ENCODE measurements around the gene HMGB1.

Gene HMGB1

GRCh38 chr13:30413842-30414241 lies 51.9 kb downstream of the HMGB1 start:
- no peak overlapping the region for H3K4me3 ChIP-seq (ENCODE audit: low read depth, low read length)
- H3K27me3 ChIP-seq (ENCODE audit: control insufficient read depth, insufficient read depth, low read length): peaks cover 13% of the 10 kb centered on the region
- no peak overlapping the region for H3K9ac ChIP-seq (ENCODE audit: low read depth, low read length)
- H3K4me1 ChIP-seq (ENCODE audit: control insufficient read depth, insufficient read depth, low read length): peaks cover 5% of the 10 kb centered on the region; the same call in 1 of the 2 replicates
- H3K9me3 ChIP-seq (ENCODE audit: control insufficient read depth, insufficient read depth, low read length): no peaks in the 10 kb centered on the region
- H3K27ac ChIP-seq (ENCODE audit: low read depth, low read length): no peak overlapping the region
- H3K36me3 ChIP-seq (ENCODE audit: control insufficient read depth, insufficient read depth, low read length): no peaks in the 10 kb centered on the region

- H3K9ac ChIP-seq (ENCODE audit: low read depth, low read length): no peak overlapping the region
- peaks cover 8% of the 10 kb centered on the region; the same call in 1 of the 2 replicates for H3K4me1 ChIP-seq (ENCODE audit: control insufficient read depth, insufficient read depth, low read length)
- no peak overlapping the region for H3K27ac ChIP-seq (ENCODE audit: low read depth, low read length)
- H3K27me3 ChIP-seq (ENCODE audit: control insufficient read depth, insufficient read depth, low read length): peaks cover 16% of the 10 kb centered on the region
- no peak overlapping the region for H3K4me3 ChIP-seq (ENCODE audit: low read depth, low read length)
- H3K9me3 ChIP-seq (ENCODE audit: control insufficient read depth, insufficient read depth, low read length): no peaks in the 10 kb centered on the region
- H3K36me3 ChIP-seq (ENCODE audit: control insufficient read depth, insufficient read depth, low read length): no peaks in the 10 kb centered on the region
Observed at GRCh38 chr13:30412346-30412745, 53.4 kb downstream of the HMGB1 start.

- H3K9me3 ChIP-seq (ENCODE audit: control insufficient read depth, insufficient read depth, low read length): no peaks in the 10 kb centered on the region
- H3K36me3 ChIP-seq (ENCODE audit: control insufficient read depth, insufficient read depth, low read length): no peaks in the 10 kb centered on the region
- peaks cover 8% of the 10 kb centered on the region; the same call in 1 of the 2 replicates for H3K4me1 ChIP-seq (ENCODE audit: control insufficient read depth, insufficient read depth, low read length)
- H3K27me3 ChIP-seq (ENCODE audit: control insufficient read depth, insufficient read depth, low read length): peaks cover 16% of the 10 kb centered on the region
- no peak overlapping the region for H3K9ac ChIP-seq (ENCODE audit: low read depth, low read length)
- H3K27ac ChIP-seq (ENCODE audit: low read depth, low read length): no peak overlapping the region
- no peak overlapping the region for H3K4me3 ChIP-seq (ENCODE audit: low read depth, low read length)
Observed at GRCh38 chr13:30410705-30411125, 55.0 kb downstream of the HMGB1 start.

- Histone ChIP-seq H3K9ac (ENCODE audit: low read depth, low read length) (no peak overlapping the region), H3K4me1 (ENCODE audit: control insufficient read depth, insufficient read depth, low read length) (peaks cover 8% of the 10 kb centered on the region; the same call in 1 of the 2 replicates), H3K27ac (ENCODE audit: low read depth, low read length) (no peak overlapping the region), H3K4me3 (ENCODE audit: low read depth, low read length) (no peak overlapping the region), H3K36me3 (ENCODE audit: control insufficient read depth, insufficient read depth, low read length) (no peaks in the 10 kb centered on the region), H3K27me3 (ENCODE audit: control insufficient read depth, insufficient read depth, low read length) (peaks cover 16% of the 10 kb centered on the region), H3K9me3 (ENCODE audit: control insufficient read depth, insufficient read depth, low read length) (no peaks in the 10 kb centered on the region)
Observed at GRCh38 chr13:30409886-30410704, 55.6 kb downstream of the HMGB1 start.

GRCh38 chr13:30408319-30409101 lies 57.2 kb downstream of the HMGB1 start:
- H3K4me3 ChIP-seq (ENCODE audit: low read depth, low read length): peak overlapping the region; percentile 44
- peaks cover 16% of the 10 kb centered on the region for H3K27me3 ChIP-seq (ENCODE audit: control insufficient read depth, insufficient read depth, low read length)
- H3K36me3 ChIP-seq (ENCODE audit: control insufficient read depth, insufficient read depth, low read length): no peaks in the 10 kb centered on the region
- peak overlapping the region; percentile 49 for H3K9ac ChIP-seq (ENCODE audit: low read depth, low read length)
- H3K4me1 ChIP-seq (ENCODE audit: control insufficient read depth, insufficient read depth, low read length): peaks cover 8% of the 10 kb centered on the region; the same call in 1 of the 2 replicates
- H3K27ac ChIP-seq (ENCODE audit: low read depth, low read length): no peak overlapping the region
- no peaks in the 10 kb centered on the region for H3K9me3 ChIP-seq (ENCODE audit: control insufficient read depth, insufficient read depth, low read length)

- no peak overlapping the region for H3K27ac ChIP-seq (ENCODE audit: low read depth, low read length)
- no peak overlapping the region for H3K4me3 ChIP-seq (ENCODE audit: low read depth, low read length)
- no peak overlapping the region for H3K9ac ChIP-seq (ENCODE audit: low read depth, low read length)
- no peaks in the 10 kb centered on the region for H3K36me3 ChIP-seq (ENCODE audit: control insufficient read depth, insufficient read depth, low read length)
- peaks cover 14% of the 10 kb centered on the region; the same call in 1 of the 2 replicates for H3K4me1 ChIP-seq (ENCODE audit: control insufficient read depth, insufficient read depth, low read length)
- no peaks in the 10 kb centered on the region for H3K9me3 ChIP-seq (ENCODE audit: control insufficient read depth, insufficient read depth, low read length)
- H3K27me3 ChIP-seq (ENCODE audit: control insufficient read depth, insufficient read depth, low read length): peaks cover 16% of the 10 kb centered on the region
Observed at GRCh38 chr13:30406779-30407416, 58.8 kb downstream of the HMGB1 start.
